HG03108 (cell line): Measurements from ENCODE around the gene HINT2.

Source experiments
- ATAC-seq: cut with Tn5 transposase; IDR thresholded peaks from one replicate; pipeline ENCODE4 v1.9.1; 2021; ENCODE audit warnings: moderate library complexity; ENCODE audit not compliant: unreplicated experiment

The HINT2 gene

DNA sequence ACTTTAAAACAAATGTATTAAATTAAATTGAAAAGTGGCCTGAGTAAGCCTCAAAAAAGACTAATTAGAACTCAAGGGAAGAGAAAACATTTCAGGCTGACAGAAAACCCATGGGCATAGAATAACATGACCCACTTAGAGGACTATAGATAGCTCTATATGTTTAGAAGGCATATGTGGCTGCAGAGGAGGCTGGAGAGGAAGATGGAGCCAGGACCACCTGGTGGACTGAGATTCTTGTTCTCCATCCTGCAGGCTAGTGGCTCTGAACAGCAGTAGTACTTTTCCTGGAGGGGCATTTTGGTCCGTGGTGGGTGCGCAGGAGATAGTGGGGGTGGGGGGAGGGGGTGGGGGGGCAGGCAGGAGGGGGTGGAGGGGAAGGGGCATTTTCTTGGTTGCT lies 33.8 kb downstream of the HINT2 start:
- ATAC-seq, result no peak

DNA sequence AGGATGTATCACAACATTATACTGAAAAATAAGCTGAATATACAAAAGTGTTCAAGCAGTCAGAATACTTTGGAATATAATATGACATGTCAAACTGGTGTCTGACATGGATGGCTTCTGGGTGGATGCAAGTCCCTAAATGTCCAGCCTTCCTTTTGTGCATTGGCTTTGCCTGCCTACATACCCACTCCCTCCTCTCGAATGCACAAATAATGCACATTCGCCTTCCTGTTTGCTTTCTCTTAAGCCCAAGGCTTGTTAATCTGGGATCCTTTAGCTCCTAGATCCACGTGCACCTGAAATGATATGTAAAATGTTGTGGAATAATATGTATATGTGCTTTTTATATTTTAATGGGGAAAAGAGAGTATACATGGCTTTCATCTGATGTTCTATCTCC lies 36.3 kb downstream of the HINT2 start:
- no peak for ATAC-seq

DNA sequence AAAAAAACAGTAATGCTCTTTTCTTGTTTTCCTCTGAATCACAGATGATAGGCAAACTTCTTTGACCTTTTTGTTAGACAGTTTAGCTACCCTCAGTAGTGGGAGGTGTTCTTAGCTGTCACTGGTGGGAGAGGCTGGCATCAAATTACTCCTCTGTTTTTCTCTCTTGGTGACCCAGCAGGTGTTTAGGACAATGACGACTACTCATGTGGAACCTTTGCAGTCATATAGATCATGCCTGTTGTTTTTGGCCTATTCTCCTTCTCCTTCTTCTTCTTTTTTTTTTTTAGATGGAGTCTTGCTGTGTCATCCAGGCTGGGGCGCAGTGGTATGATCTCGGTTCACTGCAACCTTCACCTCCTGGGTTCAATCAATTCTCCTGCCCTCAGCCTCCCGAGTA lies 38.8 kb downstream of the HINT2 start:
- no peak for ATAC-seq

DNA sequence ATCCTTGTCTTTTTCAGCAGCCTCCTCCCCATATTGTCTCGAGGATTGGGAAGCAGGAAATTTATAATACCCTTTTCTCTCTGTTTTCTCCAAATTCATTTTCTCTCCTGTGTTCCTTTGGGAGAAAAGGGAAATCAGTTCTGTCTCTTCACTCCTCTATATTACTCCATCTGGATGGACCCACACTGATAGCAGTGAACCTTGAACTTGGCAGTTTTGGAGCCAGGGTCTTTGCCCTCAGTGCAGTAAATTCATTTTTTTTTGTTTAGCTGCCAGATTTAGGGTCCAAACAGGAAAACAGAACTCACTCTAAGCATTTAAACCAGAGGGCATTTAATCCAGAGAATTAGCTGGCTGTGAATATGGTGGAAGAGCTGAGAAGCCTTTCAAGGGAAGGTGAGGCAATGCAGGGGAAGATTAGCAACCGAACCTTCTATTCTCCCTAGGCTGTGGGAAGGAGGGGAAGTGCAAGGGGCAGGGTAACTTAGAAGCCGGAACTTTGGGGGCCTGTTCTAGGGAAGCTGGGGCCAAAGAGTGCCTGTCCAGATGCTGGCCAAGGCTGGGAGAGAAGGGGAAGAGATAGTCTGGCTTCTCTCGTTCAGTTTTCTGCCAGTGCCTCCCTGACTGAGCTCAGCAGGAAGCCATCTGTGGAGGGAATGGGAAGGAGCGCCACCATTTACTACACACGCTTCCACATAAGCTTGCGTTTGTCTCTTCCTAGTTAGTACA lies 39.8 kb downstream of the HINT2 start:
- no peak for ATAC-seq

DNA sequence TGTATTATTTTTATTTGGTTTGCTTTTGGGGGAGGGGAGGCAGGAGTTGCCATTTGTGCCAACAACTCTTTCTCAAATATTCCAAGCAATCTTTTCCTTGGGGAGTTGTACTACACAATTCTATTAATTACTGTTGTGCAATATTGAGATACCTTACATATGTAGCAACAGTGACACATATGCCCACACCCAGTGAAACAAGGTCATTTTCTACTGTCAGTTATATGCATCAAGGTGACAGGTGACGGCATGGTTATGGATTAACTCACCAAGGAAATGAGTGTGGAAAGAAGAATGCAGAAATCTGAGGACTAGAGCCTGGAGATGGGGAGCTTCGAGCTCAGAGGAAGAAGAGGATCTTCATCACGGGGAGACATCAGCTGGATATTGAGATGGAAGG lies 42.9 kb downstream of the HINT2 start:
- no peak for ATAC-seq

DNA sequence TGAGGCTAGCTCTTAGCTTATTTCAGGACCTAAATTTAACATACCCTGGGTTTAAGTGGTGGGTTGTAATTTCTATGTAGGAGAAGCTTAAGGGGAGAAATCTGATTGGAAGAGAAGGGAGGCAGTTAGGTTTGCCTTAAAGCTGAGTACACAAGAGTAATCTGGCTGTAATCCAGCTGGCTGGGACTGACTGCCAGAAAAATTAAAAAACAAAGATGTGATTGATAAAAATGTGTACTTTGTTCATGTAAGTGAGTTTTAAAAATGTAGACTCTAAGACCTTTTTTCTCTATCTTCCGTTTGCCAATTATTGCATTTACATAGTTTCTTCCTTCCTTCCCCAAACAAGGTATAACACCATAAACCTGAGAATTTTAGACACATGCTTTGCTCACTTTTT lies 43.3 kb downstream of the HINT2 start:
- ATAC-seq, result no peak

DNA sequence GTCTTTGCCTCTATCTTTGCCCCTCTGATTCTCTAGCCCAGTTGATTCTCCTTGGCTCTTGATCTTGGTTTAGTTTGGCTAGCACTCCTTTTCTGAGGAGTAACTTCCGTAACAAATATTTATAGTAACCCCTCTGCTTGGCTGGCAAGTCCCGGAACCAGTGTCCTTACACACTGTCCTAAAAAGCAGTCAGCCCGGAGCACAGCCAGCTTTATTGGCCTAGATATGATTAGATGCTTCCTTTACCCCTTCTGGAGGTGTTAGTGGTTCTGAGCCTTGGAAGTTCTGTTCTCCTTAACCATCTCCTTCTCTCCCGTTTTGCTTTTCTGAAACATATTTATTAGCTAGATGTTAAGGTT lies 43.8 kb downstream of the HINT2 start:
- ATAC-seq, result no peak

DNA sequence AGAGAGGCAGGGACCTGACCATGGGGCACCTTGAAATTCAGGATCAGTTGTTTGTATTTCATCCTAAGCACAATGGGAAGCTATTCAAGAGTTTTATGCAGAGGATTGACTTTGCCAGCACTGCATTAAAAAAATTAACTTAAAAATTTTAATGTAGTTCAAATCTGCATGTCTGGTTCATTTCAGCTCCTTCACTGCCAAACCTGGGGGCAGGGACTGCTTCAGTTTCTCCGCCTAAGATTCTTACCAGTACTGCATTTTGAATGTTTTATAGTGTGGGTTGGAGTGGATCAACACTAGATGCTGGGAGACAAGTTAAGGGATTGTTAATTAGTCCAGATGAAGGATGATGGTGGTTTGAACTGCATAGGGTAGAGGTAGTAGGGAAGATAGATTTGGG lies 45.1 kb downstream of the HINT2 start:
- ATAC-seq, result no peak

DNA sequence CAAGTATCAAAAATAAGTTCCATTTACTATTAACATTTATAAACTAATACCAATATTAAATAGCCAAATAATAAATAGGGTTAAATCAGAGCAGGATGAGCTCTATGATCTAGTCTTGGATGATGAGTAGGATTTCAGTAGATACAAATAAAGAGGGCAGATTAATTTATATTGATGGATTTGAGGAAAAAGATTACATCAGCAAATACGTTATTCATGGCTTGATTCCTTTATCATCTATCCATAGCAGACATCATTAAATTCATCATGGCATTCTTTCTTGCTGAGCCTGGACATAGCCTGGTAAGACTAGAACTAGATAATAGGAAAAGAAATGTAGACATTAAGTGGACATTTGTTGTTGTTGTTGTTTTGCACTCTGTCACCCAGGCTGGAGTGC lies 47.4 kb downstream of the HINT2 start:
- ATAC-seq, result no peak

DNA sequence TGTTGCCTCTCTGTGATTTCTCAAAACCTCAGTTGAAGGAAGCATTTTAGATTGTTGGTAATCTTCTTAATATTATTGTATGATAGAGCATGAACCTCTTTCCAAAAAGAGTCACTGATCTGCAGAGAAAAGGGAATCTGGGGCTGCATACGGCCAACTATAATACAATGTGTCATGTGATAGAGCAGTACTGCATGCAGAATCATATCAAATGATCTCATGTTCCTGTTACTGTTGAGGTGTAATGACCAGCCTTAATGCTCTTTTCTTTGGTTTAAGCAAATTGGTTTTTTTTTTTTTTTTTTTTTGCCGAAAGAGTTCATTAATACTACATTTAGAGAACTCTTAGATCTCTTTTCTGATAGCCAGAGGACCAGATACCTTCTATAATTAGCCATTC lies 47.8 kb downstream of the HINT2 start:
- no peak for ATAC-seq

DNA sequence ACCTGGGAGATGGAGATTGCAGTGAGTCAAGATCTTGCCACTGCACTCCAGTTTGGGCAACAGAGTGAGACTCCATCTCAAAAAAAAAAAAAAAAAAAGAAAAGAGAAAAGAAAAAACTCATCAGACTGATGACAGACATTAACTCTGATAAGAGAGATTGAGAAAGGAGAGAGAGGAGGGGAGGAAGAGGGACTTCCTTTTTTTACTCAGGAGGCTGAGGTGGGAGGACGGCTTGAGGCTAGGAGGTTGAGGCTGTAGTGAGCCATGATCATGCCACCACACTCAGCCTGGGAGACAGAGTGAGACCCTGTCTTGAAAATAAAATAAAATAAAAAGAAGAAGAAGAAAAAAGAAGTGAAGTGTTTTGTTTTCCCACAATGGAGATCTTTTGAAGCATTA lies 51.0 kb downstream of the HINT2 start:
- ATAC-seq, result no peak

DNA sequence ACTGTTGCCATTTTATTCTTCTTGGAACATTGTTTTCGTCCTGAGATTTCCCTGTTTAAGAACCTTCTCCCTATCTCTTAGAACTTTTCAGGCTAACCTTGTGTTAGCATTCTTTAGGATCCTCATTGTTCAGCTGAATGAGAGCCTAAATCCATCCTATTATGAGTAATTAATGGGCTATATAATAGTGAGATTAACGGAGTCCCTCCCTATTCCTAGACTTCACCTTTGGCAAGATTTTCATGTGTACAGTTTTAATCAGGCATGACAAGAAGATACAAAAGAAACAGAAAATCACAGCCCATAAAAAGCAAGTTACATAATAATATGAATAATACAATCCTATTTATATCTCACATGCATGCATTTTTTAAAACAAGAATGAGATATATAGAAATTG lies 51.7 kb downstream of the HINT2 start:
- ATAC-seq, result no peak
